ENCODE measurements around the gene PLD2. TPM values are rescaled to one million over a fixed set of nuclear protein-coding genes. Genes with fewer than 3 reads are reported as not detected.
A peak's percentile ranks its signal among the peaks of the same experiment; 100 is the strongest.

PLD2 gene
- polyA plus RNA-seq, 3 donors, result 3.5 to 122 (median 4.0) TPM

GRCh38 chr17:4795168-4795567 lies 11.8 kb upstream of the PLD2 start:
- Histone ChIP-seq H3K4me2 (replicated peaks; ENCODE audit: extremely low read depth, low read length, poor library complexity, severe bottlenecking) (peak overlapping the region; percentile 92), H3K4me3 (replicated peaks in 1 of 3; ENCODE audit: low read depth in 2 of 3, low read length in 3 of 3) (no peak overlapping the region), H3K36me3 (replicated peaks in 1 of 2; ENCODE audit: control insufficient read depth in 1 of 2, insufficient read depth in 2 of 2, low read length in 2 of 2) (peaks cover 16 to 20% of the 10 kb centered on the region in 2 donors), H3K27me3 (ENCODE audit: control insufficient read depth in 2 of 2, insufficient read depth in 2 of 2, low read length in 2 of 2) (peaks cover 0 to 9% of the 10 kb centered on the region in 2 donors), H3K9ac (ENCODE audit: insufficient read depth, low read length, poor library complexity, severe bottlenecking) (no peak overlapping the region), H3K79me2 (ENCODE audit: insufficient read depth, low read length) (peaks cover 15% of the 10 kb centered on the region), H3K27ac (ENCODE audit: low read depth in 1 of 2, low read length in 2 of 2) (no peak overlapping the region), H3K4me1 (ENCODE audit: control insufficient read depth in 1 of 2, insufficient read depth in 2 of 2, low read length in 2 of 2) (peaks cover 21 to 27% of the 10 kb centered on the region in 2 donors), H2AFZ (ENCODE audit: insufficient read depth, low read depth, low read length, poor library complexity, severe bottlenecking) (peak overlapping the region; percentile 55), H3K9me3 (replicated peaks in 1 of 2; ENCODE audit: control insufficient read depth in 1 of 2, insufficient read depth in 1 of 2, low read length in 2 of 2) (no peaks in the 10 kb centered on the region), H4K20me1 (ENCODE audit: insufficient read depth, low read length) (no peaks in the 10 kb centered on the region)
- Mint-ChIP-seq H3K27me3 (ENCODE audit: low read depth in 3 of 3) (peaks cover 10 to 23% (median 22%) of the 10 kb centered on the region in 3 donors), H3K9me3 (peaks cover 0 to 3% (median 0%) of the 10 kb centered on the region in 7 donors), H3K4me3 (no peak overlapping the region), H3K36me3 (peaks cover 15 to 22% of the 10 kb centered on the region in 2 donors), H3K4me1 (peaks cover 23% of the 10 kb centered on the region), H3K27ac (peak overlapping the region in 5 of 7 donors; percentile 69 to 97 (median 89))
- no peak for DNase-seq
- no CpG with 5 or more reads among the region's 1 CpG for WGBS (ENCODE audit: insufficient coverage)
- intact Hi-C loops (cut with micrococcal nuclease), result loop anchor here (5.0 to 10.0 kb wide), 4 partner anchors 42 to 83 kb away; partner anchors contain the start of genes ARRB2 (in 1 of the 2) and MED11 (in 1 of the 2)
- no peak for TF ChIP-seq CTCF (IDR thresholded peaks at IDR 0.05)

GRCh38 chr17:4796552-4796920 lies 10.4 kb upstream of the PLD2 start:
- no peaks in the 10 kb centered on the region for H4K20me1 ChIP-seq (ENCODE audit: insufficient read depth, low read length)
- peaks cover 15 to 17% of the 10 kb centered on the region in 2 donors for H3K4me1 ChIP-seq (ENCODE audit: control insufficient read depth in 1 of 2, insufficient read depth in 2 of 2, low read length in 2 of 2)
- peaks cover 16% of the 10 kb centered on the region for H3K4me1 Mint-ChIP-seq
- peak overlapping the region; percentile 98 for H3K4me3 Mint-ChIP-seq
- WGBS (ENCODE audit: insufficient coverage), result 0% methylated on average over 1 of the region's 7 CpGs
- peak overlapping the region; percentile 85 for H2AFZ ChIP-seq (ENCODE audit: insufficient read depth, low read depth, low read length, poor library complexity, severe bottlenecking)
- H3K36me3 ChIP-seq (replicated peaks in 1 of 2; ENCODE audit: control insufficient read depth in 1 of 2, insufficient read depth in 2 of 2, low read length in 2 of 2), result peaks cover 16 to 20% of the 10 kb centered on the region in 2 donors
- DNase-seq, result no peak
- peaks cover 0 to 5% of the 10 kb centered on the region in 2 donors for H3K27me3 ChIP-seq (ENCODE audit: control insufficient read depth in 2 of 2, insufficient read depth in 2 of 2, low read length in 2 of 2)
- peak overlapping the region; percentile 92 for H3K4me2 ChIP-seq (replicated peaks; ENCODE audit: extremely low read depth, low read length, poor library complexity, severe bottlenecking)
- peaks cover 15% of the 10 kb centered on the region for H3K79me2 ChIP-seq (ENCODE audit: insufficient read depth, low read length)
- peak overlapping the region; percentile 89 to 97 (median 96) for H3K27ac Mint-ChIP-seq
- intact Hi-C loops (cut with micrococcal nuclease), result loop anchor here (2.0 to 10.0 kb wide), 5 partner anchors 41 to 92 kb away; partner anchors contain the start of genes ARRB2 (in 1 of the 2) and MED11 (in 1 of the 2)
- no peaks in the 10 kb centered on the region for H3K9me3 ChIP-seq (replicated peaks in 1 of 2; ENCODE audit: control insufficient read depth in 1 of 2, insufficient read depth in 1 of 2, low read length in 2 of 2)
- no peak for TF ChIP-seq CTCF (IDR thresholded peaks at IDR 0.05)
- H3K9me3 Mint-ChIP-seq, result peaks cover 0 to 3% (median 0%) of the 10 kb centered on the region in 7 donors
- H3K27ac ChIP-seq (ENCODE audit: low read depth in 1 of 2, low read length in 2 of 2), result peak overlapping the region; percentile 63 to 89
- peak overlapping the region; percentile 75 for H3K9ac ChIP-seq (ENCODE audit: insufficient read depth, low read length, poor library complexity, severe bottlenecking)
- H3K4me3 ChIP-seq (replicated peaks in 1 of 3; ENCODE audit: low read depth in 2 of 3, low read length in 3 of 3), result peak overlapping the region; percentile 55 to 96 (median 93)
- H3K27me3 Mint-ChIP-seq (ENCODE audit: low read depth in 3 of 3), result peaks cover 10 to 20% (median 18%) of the 10 kb centered on the region in 3 donors
- peaks cover 21 to 25% of the 10 kb centered on the region in 2 donors for H3K36me3 Mint-ChIP-seq
